Choroid plexus epithelial cell (primary cell): ENCODE measurements around the gene TRIM9.

Experiments used
- DNase-seq: peaks from one replicate; pipeline ENCODE4 v3.0.0-alpha.2; 2010; ENCODE audit warnings: low read depth
- H3K4me3 ChIP-seq: 2 replicates; pipeline ENCODE4 v1.5.1; 2011; ENCODE audit warnings: low read depth, mild to moderate bottlenecking, control low read depth, low read length, moderate library complexity
- TF ChIP-seq, protein P1 (sequence below): conservative IDR thresholded peaks from 2 replicates; pipeline ENCODE4 v1.5.1; 2011; ENCODE audit warnings: low read depth, mild to moderate bottlenecking, control low read depth, inconsistent platforms, low read length, moderate library complexity

TRIM9 gene

DNA sequence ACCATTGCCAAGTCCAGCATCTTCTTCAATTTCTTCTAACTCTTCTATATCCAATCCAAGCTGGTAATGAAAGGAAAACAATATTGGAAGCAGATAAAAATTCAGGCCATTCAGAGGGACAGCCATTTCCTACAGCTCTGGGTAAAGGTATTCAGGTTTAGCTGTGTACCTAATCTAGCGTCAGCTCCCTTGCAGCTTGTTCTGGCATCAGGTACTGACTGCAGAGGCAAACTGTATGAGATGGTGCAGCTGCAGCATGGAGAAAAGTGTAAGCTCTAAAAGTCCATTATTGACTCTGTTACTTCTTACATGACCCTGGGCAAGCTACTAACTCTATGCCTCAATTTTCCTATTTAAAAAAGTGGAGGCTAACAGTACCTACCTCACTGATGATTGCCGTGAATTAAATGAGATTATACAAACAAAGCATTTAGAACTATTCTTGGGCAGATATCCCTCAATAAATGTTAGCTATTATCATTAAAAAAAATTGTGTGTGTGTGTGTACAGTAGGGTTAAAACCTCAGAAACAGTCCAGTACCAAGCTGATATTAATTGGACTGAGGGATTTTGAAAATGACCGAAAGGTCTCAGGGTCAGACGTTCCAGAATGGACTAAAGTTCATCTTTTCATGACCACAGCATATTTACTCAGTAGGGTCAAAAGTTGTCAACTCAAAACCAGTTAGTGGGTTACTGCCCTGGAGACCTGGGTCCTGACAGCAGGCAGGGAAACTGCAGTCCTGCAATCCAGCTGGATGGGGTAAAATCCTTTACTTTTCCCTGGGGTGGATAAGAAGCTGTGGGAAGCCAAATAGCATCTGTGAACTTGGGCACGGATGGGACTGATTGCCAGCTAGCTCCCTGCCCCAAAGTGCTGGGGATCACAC, 159.5 kb downstream of the TRIM9 start:
- H3K4me3 ChIP-seq = no peak overlapping the region
- TF ChIP-seq, protein P1, sequence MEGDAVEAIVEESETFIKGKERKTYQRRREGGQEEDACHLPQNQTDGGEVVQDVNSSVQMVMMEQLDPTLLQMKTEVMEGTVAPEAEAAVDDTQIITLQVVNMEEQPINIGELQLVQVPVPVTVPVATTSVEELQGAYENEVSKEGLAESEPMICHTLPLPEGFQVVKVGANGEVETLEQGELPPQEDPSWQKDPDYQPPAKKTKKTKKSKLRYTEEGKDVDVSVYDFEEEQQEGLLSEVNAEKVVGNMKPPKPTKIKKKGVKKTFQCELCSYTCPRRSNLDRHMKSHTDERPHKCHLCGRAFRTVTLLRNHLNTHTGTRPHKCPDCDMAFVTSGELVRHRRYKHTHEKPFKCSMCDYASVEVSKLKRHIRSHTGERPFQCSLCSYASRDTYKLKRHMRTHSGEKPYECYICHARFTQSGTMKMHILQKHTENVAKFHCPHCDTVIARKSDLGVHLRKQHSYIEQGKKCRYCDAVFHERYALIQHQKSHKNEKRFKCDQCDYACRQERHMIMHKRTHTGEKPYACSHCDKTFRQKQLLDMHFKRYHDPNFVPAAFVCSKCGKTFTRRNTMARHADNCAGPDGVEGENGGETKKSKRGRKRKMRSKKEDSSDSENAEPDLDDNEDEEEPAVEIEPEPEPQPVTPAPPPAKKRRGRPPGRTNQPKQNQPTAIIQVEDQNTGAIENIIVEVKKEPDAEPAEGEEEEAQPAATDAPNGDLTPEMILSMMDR = no peak
- DNase-seq = no peak

DNA sequence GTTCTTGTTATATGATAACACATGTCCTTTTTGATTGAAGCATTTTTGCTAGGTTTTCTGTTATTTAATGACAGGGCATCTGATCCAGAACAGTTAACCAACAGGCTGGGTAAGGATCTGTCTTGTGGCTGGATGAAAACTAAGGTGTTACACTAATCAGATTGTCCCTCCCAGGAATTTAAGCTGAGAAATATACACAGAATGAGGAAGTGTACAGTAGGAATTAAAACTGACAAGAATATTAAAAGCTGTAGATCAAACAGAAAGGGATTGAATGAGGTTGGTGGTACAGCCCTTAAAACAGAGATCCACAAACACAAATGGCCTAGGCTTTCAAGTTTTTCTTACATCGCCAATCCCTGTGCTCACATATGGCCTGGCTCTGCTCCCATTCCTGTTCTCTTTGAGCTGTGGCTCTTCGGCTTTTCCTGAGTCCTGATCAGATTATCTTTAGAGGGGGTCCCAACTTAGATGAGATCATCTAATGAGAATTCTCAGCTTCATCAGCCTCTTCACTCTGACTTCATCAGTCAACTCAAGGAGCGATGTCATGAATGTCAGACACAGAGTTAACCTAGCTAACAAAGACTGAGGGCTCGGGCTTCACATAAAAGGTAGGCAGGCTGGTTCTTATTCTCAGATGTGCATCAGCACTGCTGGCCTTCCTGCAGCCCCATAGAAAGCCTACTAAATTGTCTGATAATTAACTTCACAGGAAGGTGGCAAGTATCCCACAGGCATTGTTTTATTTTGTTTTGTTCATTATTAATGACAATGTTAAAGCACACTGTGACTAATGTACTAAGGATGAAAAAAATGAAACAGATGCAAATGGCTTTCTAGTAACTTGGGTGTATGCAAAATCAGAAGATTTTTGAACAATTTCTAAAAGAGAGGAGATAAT, 162.1 kb downstream of the TRIM9 start:
- no peak overlapping the region for H3K4me3 ChIP-seq
- no peak for DNase-seq
- TF ChIP-seq, protein P1 = no peak

DNA sequence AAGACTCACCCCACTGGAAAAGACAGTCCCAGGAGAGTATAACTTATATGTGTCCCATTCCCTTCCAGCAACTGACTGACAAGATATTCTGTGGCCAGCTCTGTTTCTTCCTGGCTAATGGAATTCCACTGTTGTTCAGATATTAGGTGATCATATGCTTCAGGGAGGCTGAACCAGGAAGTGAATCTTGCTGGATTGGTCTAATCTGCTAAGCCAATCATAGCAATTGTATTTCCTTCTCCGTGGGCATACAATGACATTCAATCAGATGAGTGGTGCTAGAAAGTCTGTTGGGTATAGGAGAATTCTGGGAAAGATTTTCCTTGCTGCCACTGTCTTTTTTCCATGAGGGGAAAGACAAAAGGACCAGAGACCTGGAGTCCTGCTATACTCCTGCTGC, 162.7 kb downstream of the TRIM9 start:
- H3K4me3 ChIP-seq = no peak overlapping the region
- TF ChIP-seq, protein P1 = no peak

DNA sequence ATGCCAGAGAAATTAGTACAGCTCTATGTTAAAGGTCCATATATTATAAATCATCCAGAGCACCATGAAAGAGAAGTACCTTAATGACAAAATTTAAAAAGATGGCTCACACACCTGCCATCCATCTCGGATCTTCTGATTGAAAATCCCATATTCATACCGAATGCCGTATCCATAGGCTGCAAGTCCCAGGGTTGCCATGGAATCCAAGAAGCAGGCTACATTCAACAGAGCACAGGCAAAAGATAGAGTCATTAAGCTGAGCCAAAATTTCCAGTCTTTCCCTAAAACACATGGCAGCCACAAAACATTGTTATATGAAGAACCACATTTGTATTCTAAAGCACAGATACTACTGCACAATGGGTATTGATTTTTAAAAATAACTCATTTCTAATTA, 163.3 kb downstream of the TRIM9 start:
- DNase-seq = no peak
- TF ChIP-seq, protein P1 = no peak
- H3K4me3 ChIP-seq = no peak overlapping the region

More for the DNA sequence above, 162.7 kb downstream of the TRIM9 start:
- DNase-seq = no peak

DNA sequence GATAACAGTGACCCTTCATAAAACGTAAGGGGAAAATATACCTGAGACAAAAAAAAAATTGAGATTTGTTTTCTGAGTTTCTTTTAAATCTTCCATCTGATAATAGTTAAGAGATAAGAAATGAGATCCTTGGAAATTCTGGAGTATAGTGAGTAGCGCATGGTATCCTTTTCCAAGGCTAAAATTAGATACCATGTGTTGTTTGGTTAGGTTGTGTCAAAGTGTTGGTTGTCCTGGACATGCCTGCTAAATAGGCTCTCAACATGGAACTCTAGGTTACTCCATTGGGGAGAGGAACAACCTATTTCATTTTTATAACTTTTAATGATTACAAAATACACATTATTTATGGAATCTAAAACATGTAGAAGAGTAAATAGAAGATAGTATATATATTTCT, 165.4 kb downstream of the TRIM9 start:
- DNase-seq = no peak
- TF ChIP-seq, protein P1 = no peak
- H3K4me3 ChIP-seq = no peak overlapping the region

DNA sequence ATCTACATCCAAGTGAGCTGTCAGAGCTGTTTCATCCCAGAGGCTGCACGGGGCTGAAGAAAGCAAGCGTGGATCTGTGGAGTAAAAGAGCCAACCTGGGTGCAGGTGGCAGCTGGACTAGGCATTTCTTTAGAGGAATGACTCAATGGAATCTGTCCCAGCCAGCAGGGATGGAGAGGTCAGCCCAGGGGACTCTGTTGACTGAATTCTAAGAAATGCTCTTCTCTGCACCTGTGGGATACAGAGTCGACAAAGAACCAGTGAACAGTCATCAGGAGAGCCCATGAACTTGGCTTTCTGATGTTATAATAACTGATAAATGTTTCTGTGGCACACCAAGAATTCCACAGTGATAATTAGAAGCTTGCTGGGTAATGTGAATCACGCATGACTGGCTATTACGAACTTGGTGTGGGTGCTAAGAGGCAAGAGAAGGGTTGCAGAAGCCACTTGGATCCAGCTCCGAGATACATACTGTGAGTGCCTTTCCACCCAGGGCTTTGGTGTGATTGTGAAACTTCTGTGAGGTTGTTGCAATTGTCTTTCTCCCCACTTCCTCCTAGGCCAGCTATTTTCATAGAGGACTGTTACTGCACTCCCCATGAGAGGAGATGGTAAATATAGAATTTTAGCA, 166.8 kb downstream of the TRIM9 start:
- no peak overlapping the region for H3K4me3 ChIP-seq
- TF ChIP-seq, protein P1 = no peak
- peak; percentile 85 for DNase-seq
